GM12864 (cell line): ENCODE results near the gene STING1.

ENCODE experiments used
- DNase-seq: peaks from one replicate; pipeline ENCODE4 v3.0.0-alpha.2; 2011; ENCODE audit warnings: low read depth
- H3K4me3 ChIP-seq: 2 replicates; pipeline ENCODE4 v1.5.1; 2011; ENCODE audit warnings: mild to moderate bottlenecking, low read depth, low read length, control low read depth
- TF ChIP-seq, protein P1 (sequence below): IDR thresholded peaks from 2 replicates; pipeline ENCODE4 v1.5.1; 2011; ENCODE audit warnings: low read depth, mild to moderate bottlenecking, moderate library complexity, low read length, control low read depth, inconsistent platforms; ENCODE audit errors: missing control alignments

The STING1 gene

DNA sequence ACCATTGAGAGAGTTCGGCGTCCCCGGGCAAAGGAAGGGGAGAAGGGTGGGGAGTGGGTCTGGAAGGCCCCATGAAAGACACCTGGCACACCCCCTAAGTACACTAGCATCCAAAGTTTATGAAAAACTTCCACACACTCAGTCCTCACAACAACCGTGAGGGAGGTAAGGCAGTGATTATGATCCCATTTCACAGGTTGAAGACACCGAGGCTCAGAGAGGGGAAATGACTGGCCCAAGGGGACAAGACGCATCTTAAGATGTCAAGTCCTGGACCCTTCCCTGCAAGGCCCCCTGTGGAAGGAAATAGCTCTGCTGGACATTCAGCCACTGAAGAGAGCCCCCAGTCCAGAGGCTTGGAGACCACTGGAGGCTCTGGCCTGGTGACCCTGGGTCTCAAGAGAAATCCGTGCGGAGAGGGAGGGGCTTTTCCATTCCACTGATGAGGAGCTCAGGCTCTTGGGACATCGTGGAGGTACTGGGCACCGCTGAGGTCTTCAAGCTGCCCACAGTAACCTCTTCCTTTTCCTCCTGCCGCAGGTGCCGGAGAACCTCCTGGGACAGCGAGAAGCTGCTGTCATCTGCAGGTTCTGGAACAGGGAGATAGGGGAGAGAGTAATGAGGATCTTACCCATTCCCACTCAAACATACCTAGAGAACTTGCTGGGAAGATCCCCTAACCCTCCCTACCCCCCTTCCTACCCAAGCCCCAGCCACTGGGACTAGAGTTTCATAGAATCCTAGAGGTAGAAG is 6.5 kb downstream of the STING1 start:
- DNase-seq: no peak
- H3K4me3 ChIP-seq: no peak overlapping the region
- TF ChIP-seq, protein P1, sequence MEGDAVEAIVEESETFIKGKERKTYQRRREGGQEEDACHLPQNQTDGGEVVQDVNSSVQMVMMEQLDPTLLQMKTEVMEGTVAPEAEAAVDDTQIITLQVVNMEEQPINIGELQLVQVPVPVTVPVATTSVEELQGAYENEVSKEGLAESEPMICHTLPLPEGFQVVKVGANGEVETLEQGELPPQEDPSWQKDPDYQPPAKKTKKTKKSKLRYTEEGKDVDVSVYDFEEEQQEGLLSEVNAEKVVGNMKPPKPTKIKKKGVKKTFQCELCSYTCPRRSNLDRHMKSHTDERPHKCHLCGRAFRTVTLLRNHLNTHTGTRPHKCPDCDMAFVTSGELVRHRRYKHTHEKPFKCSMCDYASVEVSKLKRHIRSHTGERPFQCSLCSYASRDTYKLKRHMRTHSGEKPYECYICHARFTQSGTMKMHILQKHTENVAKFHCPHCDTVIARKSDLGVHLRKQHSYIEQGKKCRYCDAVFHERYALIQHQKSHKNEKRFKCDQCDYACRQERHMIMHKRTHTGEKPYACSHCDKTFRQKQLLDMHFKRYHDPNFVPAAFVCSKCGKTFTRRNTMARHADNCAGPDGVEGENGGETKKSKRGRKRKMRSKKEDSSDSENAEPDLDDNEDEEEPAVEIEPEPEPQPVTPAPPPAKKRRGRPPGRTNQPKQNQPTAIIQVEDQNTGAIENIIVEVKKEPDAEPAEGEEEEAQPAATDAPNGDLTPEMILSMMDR: no peak

- no peak for DNase-seq
- no peak overlapping the region for H3K4me3 ChIP-seq
- TF ChIP-seq, protein P1: no peak
These were observed 7.4 kb downstream of the STING1 start for GRCh38 chr5:139474890-139475791.

DNA sequence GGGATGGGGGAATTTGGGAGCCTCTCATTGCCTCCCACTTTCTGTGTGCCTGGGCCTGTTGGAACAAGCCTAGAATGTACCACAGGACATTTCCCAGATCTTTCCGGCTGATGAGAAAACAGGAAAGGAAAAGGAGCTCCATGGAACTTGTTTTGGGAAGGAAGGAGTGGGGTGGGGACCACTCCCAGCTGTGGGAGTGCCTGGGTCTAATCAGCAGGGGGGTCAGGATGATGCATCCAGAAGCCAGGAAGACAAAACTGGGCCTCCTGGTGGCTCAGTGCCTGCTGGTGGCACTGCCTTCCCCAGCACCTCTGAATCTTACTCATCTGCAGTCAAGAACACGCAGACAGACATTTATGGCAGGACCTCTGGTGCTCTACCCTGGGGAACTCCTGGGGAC is 9.0 kb downstream of the STING1 start:
- TF ChIP-seq, protein P1: no peak

GRCh38 chr5:139473105-139473504 is 9.5 kb downstream of the STING1 start:
- no peak overlapping the region for H3K4me3 ChIP-seq
- DNase-seq: no peak

More for the DNA sequence above, 9.0 kb downstream of the STING1 start:
- DNase-seq: no peak
- H3K4me3 ChIP-seq: no peak overlapping the region

GRCh38 chr5:139472386-139473030 is 10.1 kb downstream of the STING1 start:
- TF ChIP-seq, protein P1: no peak
- DNase-seq: no peak
- H3K4me3 ChIP-seq: no peak overlapping the region

More at GRCh38 chr5:139473105-139473504, 9.5 kb downstream of the STING1 start:
- TF ChIP-seq, protein P1: no peak

GRCh38 chr5:139470821-139471300 is 11.7 kb downstream of the STING1 start, which contains the start of gene SMIM33:
Gene SMIM33, plus strand, starts transcription at chr5:139471004. Its CDS starts 118 bp downstream, at chr5:139471122.
- no peak within 1 kb of the TSS for H3K4me3 ChIP-seq
- DNase-seq: no peak
- TF ChIP-seq, protein P1: no peak
